ENCODE measurements around the gene ZBTB20.

DNA sequence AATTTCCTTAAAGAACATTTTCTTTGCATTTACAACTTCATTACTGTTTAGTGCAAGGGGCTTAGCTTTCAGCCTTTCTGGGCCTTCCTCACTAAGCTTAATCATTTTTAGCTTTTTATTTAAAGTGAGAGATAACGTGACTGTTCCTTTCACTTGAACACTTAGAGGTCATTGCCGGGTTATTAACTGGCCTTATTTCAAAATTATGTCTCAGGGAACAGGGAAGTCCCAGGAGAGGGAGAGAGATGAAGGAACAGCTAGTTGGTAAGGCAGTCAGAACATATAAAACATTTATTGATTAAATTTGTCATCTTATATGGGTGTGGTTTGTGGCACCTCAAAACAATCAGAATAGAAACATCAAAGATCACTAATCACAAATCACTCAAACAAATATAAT is 584.5 kb downstream of the ZBTB20 start:
- TF ChIP-seq POLR2AphosphoS5 (IDR thresholded peaks at IDR 0.05): no peak
- TF ChIP-seq, protein P1, sequence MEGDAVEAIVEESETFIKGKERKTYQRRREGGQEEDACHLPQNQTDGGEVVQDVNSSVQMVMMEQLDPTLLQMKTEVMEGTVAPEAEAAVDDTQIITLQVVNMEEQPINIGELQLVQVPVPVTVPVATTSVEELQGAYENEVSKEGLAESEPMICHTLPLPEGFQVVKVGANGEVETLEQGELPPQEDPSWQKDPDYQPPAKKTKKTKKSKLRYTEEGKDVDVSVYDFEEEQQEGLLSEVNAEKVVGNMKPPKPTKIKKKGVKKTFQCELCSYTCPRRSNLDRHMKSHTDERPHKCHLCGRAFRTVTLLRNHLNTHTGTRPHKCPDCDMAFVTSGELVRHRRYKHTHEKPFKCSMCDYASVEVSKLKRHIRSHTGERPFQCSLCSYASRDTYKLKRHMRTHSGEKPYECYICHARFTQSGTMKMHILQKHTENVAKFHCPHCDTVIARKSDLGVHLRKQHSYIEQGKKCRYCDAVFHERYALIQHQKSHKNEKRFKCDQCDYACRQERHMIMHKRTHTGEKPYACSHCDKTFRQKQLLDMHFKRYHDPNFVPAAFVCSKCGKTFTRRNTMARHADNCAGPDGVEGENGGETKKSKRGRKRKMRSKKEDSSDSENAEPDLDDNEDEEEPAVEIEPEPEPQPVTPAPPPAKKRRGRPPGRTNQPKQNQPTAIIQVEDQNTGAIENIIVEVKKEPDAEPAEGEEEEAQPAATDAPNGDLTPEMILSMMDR (IDR thresholded peaks at IDR 0.05): no peak

All from esophagus muscularis mucosa (tissue), 3 donors.